ENCODE results near the gene SCRN1.

DNA sequence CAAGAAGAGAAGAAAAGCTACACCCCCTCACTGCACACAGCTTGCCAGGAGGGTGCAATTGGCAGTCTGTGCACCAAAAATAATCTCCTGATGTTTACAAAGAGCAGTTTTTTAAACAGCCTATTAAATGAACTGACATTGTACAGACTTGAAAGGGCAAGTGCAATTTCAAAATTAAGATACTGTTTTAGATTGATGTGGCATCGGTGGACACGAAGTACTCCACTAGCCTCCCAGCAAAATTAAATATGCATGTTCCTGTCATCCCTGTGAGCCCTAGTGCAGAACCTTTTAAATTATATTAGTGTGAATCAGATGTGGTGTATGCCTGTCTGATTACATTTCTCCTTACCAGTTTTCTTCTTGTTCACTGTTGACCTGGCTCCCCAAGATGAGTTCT, 95.3 kb downstream of the SCRN1 start:
- TF ChIP-seq, protein P1, sequence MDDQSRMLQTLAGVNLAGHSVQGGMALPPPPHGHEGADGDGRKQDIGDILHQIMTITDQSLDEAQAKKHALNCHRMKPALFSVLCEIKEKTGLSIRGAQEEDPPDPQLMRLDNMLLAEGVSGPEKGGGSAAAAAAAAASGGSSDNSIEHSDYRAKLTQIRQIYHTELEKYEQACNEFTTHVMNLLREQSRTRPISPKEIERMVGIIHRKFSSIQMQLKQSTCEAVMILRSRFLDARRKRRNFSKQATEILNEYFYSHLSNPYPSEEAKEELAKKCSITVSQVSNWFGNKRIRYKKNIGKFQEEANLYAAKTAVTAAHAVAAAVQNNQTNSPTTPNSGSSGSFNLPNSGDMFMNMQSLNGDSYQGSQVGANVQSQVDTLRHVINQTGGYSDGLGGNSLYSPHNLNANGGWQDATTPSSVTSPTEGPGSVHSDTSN (CRISPR knock-in tag; IDR thresholded peaks at IDR 0.05; ENCODE audit: borderline replicate concordance): no peak
- TF ChIP-seq JUNB (CRISPR knock-in tag; IDR thresholded peaks at IDR 0.05; ENCODE audit: borderline replicate concordance): no peak
- TF ChIP-seq TCF7L2 (IDR thresholded peaks at IDR 0.05; ENCODE audit: low read depth, low read length): no peak
- TF ChIP-seq, protein P2, sequence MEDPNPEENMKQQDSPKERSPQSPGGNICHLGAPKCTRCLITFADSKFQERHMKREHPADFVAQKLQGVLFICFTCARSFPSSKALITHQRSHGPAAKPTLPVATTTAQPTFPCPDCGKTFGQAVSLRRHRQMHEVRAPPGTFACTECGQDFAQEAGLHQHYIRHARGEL (CRISPR knock-in tag; IDR thresholded peaks at IDR 0.05): no peak
- TF ChIP-seq, protein P3, sequence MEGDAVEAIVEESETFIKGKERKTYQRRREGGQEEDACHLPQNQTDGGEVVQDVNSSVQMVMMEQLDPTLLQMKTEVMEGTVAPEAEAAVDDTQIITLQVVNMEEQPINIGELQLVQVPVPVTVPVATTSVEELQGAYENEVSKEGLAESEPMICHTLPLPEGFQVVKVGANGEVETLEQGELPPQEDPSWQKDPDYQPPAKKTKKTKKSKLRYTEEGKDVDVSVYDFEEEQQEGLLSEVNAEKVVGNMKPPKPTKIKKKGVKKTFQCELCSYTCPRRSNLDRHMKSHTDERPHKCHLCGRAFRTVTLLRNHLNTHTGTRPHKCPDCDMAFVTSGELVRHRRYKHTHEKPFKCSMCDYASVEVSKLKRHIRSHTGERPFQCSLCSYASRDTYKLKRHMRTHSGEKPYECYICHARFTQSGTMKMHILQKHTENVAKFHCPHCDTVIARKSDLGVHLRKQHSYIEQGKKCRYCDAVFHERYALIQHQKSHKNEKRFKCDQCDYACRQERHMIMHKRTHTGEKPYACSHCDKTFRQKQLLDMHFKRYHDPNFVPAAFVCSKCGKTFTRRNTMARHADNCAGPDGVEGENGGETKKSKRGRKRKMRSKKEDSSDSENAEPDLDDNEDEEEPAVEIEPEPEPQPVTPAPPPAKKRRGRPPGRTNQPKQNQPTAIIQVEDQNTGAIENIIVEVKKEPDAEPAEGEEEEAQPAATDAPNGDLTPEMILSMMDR (CRISPR knock-in tag; IDR thresholded peaks at IDR 0.05): no peak

Data from HepG2 (cell line).